SK-N-SH treated with all-trans-retinoic acid at 6 μM for 48 hours (cell line): ENCODE measurements around the gene CACNA1I.

Experiments used
- ATAC-seq: fragments of 200-7000 bp; cut with Tn5 transposase; 3 replicates; pipeline ENCODE4 v1.9.1; 2020; ENCODE audit warnings: mild to moderate bottlenecking, moderate library complexity
- ARNTL ChIP-seq: fragments of 450-650 bp; formaldehyde crosslinking; IDR thresholded peaks from 2 replicates; pipeline ENCODE4 v1.5.0; 2020; ENCODE audit warnings: low read depth, mild to moderate bottlenecking, moderate library complexity, borderline replicate concordance
- BACH2 ChIP-seq: fragments of 250-450 bp; sonication (Bioruptor Pico); IDR thresholded peaks from 2 replicates; pipeline ENCODE4 v1.9.0; 2021; ENCODE audit warnings: mild to moderate bottlenecking, borderline replicate concordance
- CSDC2 ChIP-seq: fragments of 250-450 bp; sonication (Bioruptor Pico); IDR thresholded peaks from 2 replicates; pipeline ENCODE4 v1.5.0; 2020; ENCODE audit warnings: mild to moderate bottlenecking, moderate library complexity
- ESRRG ChIP-seq: fragments of 250-450 bp; sonication (Bioruptor Pico); IDR thresholded peaks from 2 replicates; pipeline ENCODE4 v1.6.1; 2021; ENCODE audit warnings: mild to moderate bottlenecking
- OSR1 ChIP-seq: fragments of 250-450 bp; sonication (Bioruptor Pico); IDR thresholded peaks from 2 replicates; pipeline ENCODE4 v1.8.0; 2022; ENCODE audit warnings: moderate library complexity, mild to moderate bottlenecking, inconsistent platforms
- PPARA ChIP-seq: fragments of 250-450 bp; sonication (Bioruptor Pico); IDR thresholded peaks from 2 replicates; pipeline ENCODE4 v1.5.0; 2020; ENCODE audit warnings: mild to moderate bottlenecking, borderline replicate concordance
- RARB ChIP-seq: fragments of 250-450 bp; sonication (Bioruptor Pico); IDR thresholded peaks from 2 replicates; pipeline ENCODE4 v1.8.0; 2021; ENCODE audit warnings: mild to moderate bottlenecking, moderate library complexity
- SNAI2 ChIP-seq: fragments of 250-450 bp; sonication (Bioruptor Pico); IDR thresholded peaks from 2 replicates; pipeline ENCODE4 v1.5.0; 2020; ENCODE audit warnings: mild to moderate bottlenecking, moderate library complexity
- TCF4 ChIP-seq: fragments of 250-450 bp; sonication (Bioruptor Pico); IDR thresholded peaks from 2 replicates; pipeline ENCODE4 v1.8.0; 2021; ENCODE audit warnings: mild to moderate bottlenecking, moderate library complexity, borderline replicate concordance
- ZC3H10 ChIP-seq: fragments of 250-450 bp; sonication (Bioruptor Pico); IDR thresholded peaks from 2 replicates; pipeline ENCODE4 v1.5.1; 2021; ENCODE audit warnings: mild to moderate bottlenecking, moderate library complexity
- ZFP30 ChIP-seq: fragments of 450-650 bp; formaldehyde crosslinking; IDR thresholded peaks from 2 replicates; pipeline ENCODE4 v1.5.0; 2022; ENCODE audit warnings: mild to moderate bottlenecking, moderate library complexity
- ZNF8 ChIP-seq: fragments of 450-650 bp; formaldehyde crosslinking; IDR thresholded peaks from 2 replicates; pipeline ENCODE4 v1.5.0; 2020; ENCODE audit warnings: mild to moderate bottlenecking, moderate library complexity
- TF ChIP-seq, protein P1 (sequence below): fragments of 250-450 bp; sonication (Bioruptor Pico); IDR thresholded peaks from 2 replicates; pipeline ENCODE4 v1.5.1; 2021; ENCODE audit warnings: mild to moderate bottlenecking, moderate library complexity
- TF ChIP-seq, protein P2 (sequence below): fragments of 250-450 bp; sonication (Bioruptor Pico); IDR thresholded peaks from 2 replicates; pipeline ENCODE4 v1.5.1; 2020; ENCODE audit warnings: low read depth, mild to moderate bottlenecking, moderate library complexity
- TF ChIP-seq, protein P3 (sequence below): fragments of 250-450 bp; sonication (Bioruptor Pico); IDR thresholded peaks from 2 replicates; pipeline ENCODE4 v1.8.0; 2020; ENCODE audit warnings: mild to moderate bottlenecking, moderate library complexity, borderline replicate concordance
- TF ChIP-seq, protein P4 (sequence below): fragments of 250-450 bp; sonication (Bioruptor Pico); IDR thresholded peaks from 2 replicates; pipeline ENCODE4 v1.8.0; 2021; ENCODE audit warnings: low read depth, mild to moderate bottlenecking, moderate library complexity, borderline replicate concordance
- TF ChIP-seq, protein P5 (sequence below): fragments of 250-450 bp; sonication (Bioruptor Pico); IDR thresholded peaks from 2 replicates; pipeline ENCODE4 v1.5.0; 2020; ENCODE audit warnings: mild to moderate bottlenecking, moderate library complexity

The CACNA1I gene

DNA sequence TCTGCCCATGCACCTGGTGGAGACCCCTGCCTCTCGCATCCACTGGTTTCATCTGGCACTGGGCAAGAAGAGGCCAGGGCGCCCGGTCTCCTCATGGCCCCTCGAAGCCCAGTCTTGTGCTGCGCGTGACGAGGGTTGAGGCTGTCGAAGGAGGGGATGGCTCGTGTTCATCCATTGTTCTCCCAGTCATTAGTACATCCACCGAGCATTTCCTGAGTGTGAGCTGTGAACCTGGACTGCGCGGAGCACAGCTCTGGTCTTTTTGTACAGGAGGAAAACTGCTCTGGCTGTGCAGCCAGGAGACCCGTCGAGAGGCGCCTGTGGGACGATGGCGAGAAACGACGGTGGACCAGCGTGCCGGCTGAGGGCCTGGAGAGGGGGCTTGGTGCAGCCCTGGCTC, 6.8 kb downstream of the CACNA1I start (continued):
- TF ChIP-seq, protein P1, sequence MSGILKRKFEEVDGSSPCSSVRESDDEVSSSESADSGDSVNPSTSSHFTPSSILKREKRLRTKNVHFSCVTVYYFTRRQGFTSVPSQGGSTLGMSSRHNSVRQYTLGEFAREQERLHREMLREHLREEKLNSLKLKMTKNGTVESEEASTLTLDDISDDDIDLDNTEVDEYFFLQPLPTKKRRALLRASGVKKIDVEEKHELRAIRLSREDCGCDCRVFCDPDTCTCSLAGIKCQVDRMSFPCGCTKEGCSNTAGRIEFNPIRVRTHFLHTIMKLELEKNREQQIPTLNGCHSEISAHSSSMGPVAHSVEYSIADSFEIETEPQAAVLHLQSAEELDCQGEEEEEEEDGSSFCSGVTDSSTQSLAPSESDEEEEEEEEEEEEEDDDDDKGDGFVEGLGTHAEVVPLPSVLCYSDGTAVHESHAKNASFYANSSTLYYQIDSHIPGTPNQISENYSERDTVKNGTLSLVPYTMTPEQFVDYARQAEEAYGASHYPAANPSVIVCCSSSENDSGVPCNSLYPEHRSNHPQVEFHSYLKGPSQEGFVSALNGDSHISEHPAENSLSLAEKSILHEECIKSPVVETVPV (CRISPR knock-in tag) = no peak
- no peak for TF ChIP-seq TCF4 (CRISPR knock-in tag)
- TF ChIP-seq, protein P2, sequence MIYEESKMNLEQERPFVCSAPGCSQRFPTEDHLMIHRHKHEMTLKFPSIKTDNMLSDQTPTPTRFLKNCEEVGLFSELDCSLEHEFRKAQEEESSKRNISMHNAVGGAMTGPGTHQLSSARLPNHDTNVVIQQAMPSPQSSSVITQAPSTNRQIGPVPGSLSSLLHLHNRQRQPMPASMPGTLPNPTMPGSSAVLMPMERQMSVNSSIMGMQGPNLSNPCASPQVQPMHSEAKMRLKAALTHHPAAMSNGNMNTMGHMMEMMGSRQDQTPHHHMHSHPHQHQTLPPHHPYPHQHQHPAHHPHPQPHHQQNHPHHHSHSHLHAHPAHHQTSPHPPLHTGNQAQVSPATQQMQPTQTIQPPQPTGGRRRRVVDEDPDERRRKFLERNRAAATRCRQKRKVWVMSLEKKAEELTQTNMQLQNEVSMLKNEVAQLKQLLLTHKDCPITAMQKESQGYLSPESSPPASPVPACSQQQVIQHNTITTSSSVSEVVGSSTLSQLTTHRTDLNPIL (CRISPR knock-in tag) = no peak
- no peak for TF ChIP-seq SNAI2 (CRISPR knock-in tag)
- TF ChIP-seq, protein P3, sequence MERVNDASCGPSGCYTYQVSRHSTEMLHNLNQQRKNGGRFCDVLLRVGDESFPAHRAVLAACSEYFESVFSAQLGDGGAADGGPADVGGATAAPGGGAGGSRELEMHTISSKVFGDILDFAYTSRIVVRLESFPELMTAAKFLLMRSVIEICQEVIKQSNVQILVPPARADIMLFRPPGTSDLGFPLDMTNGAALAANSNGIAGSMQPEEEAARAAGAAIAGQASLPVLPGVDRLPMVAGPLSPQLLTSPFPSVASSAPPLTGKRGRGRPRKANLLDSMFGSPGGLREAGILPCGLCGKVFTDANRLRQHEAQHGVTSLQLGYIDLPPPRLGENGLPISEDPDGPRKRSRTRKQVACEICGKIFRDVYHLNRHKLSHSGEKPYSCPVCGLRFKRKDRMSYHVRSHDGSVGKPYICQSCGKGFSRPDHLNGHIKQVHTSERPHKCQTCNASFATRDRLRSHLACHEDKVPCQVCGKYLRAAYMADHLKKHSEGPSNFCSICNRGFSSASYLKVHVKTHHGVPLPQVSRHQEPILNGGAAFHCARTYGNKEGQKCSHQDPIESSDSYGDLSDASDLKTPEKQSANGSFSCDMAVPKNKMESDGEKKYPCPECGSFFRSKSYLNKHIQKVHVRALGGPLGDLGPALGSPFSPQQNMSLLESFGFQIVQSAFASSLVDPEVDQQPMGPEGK (CRISPR knock-in tag) = no peak

DNA sequence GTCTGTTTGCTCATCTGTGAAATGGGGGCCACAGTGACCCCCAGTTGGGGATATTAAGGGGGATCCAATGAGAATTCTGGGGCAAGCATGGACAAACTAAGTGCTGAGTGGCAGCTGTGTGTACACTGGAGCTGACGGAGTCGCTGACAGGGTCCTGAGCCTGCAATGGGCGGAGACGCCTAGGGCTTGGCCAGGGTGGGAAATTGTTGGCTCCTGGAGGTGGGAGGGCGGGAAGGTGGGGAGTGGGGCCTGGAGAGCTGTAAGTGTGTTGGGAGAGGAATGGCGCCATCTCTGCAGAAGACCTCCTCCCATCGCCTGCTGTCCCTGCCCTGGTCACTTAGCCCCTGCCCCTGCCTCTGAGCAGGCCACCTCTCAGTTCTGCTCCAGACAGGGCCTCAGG, 7.3 kb downstream of the CACNA1I start:
- ATAC-seq = no peak
- TF ChIP-seq RARB (CRISPR knock-in tag) = no peak
- no peak for TF ChIP-seq ZC3H10 (CRISPR knock-in tag)
- no peak for TF ChIP-seq ZNF8
- no peak for TF ChIP-seq CSDC2 (CRISPR knock-in tag)
- TF ChIP-seq, protein P4, sequence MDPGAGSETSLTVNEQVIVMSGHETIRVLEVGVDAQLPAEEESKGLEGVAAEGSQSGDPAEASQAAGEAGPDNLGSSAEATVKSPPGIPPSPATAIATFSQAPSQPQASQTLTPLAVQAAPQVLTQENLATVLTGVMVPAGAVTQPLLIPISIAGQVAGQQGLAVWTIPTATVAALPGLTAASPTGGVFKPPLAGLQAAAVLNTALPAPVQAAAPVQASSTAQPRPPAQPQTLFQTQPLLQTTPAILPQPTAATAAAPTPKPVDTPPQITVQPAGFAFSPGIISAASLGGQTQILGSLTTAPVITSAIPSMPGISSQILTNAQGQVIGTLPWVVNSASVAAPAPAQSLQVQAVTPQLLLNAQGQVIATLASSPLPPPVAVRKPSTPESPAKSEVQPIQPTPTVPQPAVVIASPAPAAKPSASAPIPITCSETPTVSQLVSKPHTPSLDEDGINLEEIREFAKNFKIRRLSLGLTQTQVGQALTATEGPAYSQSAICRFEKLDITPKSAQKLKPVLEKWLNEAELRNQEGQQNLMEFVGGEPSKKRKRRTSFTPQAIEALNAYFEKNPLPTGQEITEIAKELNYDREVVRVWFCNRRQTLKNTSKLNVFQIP = no peak
- no peak for TF ChIP-seq ARNTL
- TF ChIP-seq TCF4 (CRISPR knock-in tag) = no peak
- TF ChIP-seq ESRRG = no peak
- no peak for TF ChIP-seq PPARA (CRISPR knock-in tag)
- TF ChIP-seq, protein P2 (CRISPR knock-in tag) = no peak
- no peak for TF ChIP-seq OSR1 (CRISPR knock-in tag)
- TF ChIP-seq, protein P1 (CRISPR knock-in tag) = no peak
- TF ChIP-seq, protein P5, sequence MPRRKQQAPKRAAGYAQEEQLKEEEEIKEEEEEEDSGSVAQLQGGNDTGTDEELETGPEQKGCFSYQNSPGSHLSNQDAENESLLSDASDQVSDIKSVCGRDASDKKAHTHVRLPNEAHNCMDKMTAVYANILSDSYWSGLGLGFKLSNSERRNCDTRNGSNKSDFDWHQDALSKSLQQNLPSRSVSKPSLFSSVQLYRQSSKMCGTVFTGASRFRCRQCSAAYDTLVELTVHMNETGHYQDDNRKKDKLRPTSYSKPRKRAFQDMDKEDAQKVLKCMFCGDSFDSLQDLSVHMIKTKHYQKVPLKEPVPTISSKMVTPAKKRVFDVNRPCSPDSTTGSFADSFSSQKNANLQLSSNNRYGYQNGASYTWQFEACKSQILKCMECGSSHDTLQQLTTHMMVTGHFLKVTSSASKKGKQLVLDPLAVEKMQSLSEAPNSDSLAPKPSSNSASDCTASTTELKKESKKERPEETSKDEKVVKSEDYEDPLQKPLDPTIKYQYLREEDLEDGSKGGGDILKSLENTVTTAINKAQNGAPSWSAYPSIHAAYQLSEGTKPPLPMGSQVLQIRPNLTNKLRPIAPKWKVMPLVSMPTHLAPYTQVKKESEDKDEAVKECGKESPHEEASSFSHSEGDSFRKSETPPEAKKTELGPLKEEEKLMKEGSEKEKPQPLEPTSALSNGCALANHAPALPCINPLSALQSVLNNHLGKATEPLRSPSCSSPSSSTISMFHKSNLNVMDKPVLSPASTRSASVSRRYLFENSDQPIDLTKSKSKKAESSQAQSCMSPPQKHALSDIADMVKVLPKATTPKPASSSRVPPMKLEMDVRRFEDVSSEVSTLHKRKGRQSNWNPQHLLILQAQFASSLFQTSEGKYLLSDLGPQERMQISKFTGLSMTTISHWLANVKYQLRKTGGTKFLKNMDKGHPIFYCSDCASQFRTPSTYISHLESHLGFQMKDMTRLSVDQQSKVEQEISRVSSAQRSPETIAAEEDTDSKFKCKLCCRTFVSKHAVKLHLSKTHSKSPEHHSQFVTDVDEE (CRISPR knock-in tag) = no peak

DNA sequence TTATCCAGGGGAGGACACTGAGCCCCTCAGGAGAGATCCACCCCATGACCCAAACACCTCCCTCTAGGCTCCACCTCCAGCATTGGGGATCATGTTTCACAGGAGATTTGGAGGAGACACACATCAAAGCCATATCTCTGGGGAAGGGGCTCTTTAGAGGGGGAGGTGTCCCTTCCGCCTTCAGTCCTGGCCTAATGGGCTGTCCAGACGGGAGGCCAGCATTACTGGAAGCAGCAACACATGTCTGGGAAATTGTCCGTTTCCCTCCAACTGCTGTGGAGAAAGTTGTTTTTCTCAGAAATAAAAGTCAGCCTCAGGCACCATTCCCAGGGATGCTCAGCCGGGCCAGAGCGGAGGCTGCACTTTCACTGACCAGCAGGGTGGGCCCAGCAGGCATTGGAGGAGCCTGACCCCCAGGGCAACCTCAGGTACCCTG, 9.5 kb downstream of the CACNA1I start:
- no peak for ATAC-seq
- no peak for TF ChIP-seq ZFP30 (CRISPR knock-in tag)
- TF ChIP-seq BACH2 (CRISPR knock-in tag) = no peak
- TF ChIP-seq ZC3H10 (CRISPR knock-in tag) = no peak
- TF ChIP-seq, all 23 proteins: peak for 0
